Erythroblast (primary cell): Measurements from ENCODE around the gene FTO.

ENCODE experiments used
- GATA1 ChIP-seq: IDR thresholded peaks from 2 replicates; pipeline ENCODE4 v1.6.1; 2011; ENCODE audit warnings: low read depth, mild to moderate bottlenecking, control low read depth, low read length, moderate library complexity
- POLR2A ChIP-seq: IDR thresholded peaks from 2 replicates; pipeline ENCODE4 v1.6.1; 2011; ENCODE audit warnings: mild to moderate bottlenecking, low read length

- TF ChIP-seq POLR2A = no peak
- no peak for TF ChIP-seq GATA1
Measured at GRCh38 chr16:54031107-54031760, 327.3 kb downstream of the FTO start.
